H1 (cell line): Measurements from ENCODE around the gene EFNA3. TPM values are rescaled to one million over a fixed set of nuclear protein-coding genes. Genes with fewer than 3 reads are reported as not detected.

Source experiments
- CEBPB ChIP-seq: IDR thresholded peaks from 2 replicates; pipeline ENCODE4 v1.6.1; 2012; ENCODE audit warnings: low read depth, low read length
- CHD7 ChIP-seq: fragments of 300-600 bp; sonication (generic); IDR thresholded peaks from 2 replicates; pipeline ENCODE4 v1.7.1; 2012; ENCODE audit warnings: low read length, moderate library complexity, mild to moderate bottlenecking, inconsistent platforms; ENCODE audit not compliant: insufficient replicate concordance
- CTBP2 ChIP-seq: IDR thresholded peaks from 2 replicates; pipeline ENCODE4 v1.7.0; 2011; ENCODE audit warnings: borderline replicate concordance, mild to moderate bottlenecking, moderate library complexity, mixed read lengths, low read length; ENCODE audit not compliant: insufficient read depth, insufficient read length
- EP300 ChIP-seq, 2 experiments: IDR thresholded peaks; 1 replicate in 1 of 2; 2 replicates in 1 of 2; pipeline ENCODE4 v1.6.1; 2011 to 2012; ENCODE audit warnings: low read depth in 2 of 2, low read length in 2 of 2, mild to moderate bottlenecking in 2 of 2, borderline replicate concordance in 1 of 2, inconsistent platforms in 1 of 2, moderate library complexity in 1 of 2
- GABPA ChIP-seq: IDR thresholded peaks from 2 replicates; pipeline ENCODE4 v1.6.1; 2011; ENCODE audit warnings: mild to moderate bottlenecking, low read length, moderate library complexity, borderline replicate concordance; ENCODE audit not compliant: insufficient read depth
- GTF2F1 ChIP-seq: IDR thresholded peaks from 2 replicates; pipeline ENCODE4 v1.6.1; 2012; ENCODE audit warnings: low read depth, low read length, improper control_type of control experiment, borderline replicate concordance
- KDM1A ChIP-seq: fragments of 200-600, 300-600 bp; sonication (generic); IDR thresholded peaks from 2 replicates; pipeline ENCODE4 v1.7.1; 2016; ENCODE audit warnings: mild to moderate bottlenecking, low read length, borderline replicate concordance
- KDM5A ChIP-seq: fragments of 200-600 bp; IDR thresholded peaks from 2 replicates; pipeline ENCODE4 v1.7.1; 2012; ENCODE audit warnings: mild to moderate bottlenecking, low read length, inconsistent platforms, mixed read lengths
- POU5F1 ChIP-seq: IDR thresholded peaks from 2 replicates; pipeline ENCODE4 v1.6.1; 2011; ENCODE audit warnings: low read depth, mild to moderate bottlenecking, low read length, moderate library complexity
- RFX5 ChIP-seq: IDR thresholded peaks from 2 replicates; pipeline ENCODE4 v1.6.1; 2011; ENCODE audit warnings: low read depth, low read length, improper control_type of control experiment, borderline replicate concordance
- YY1 ChIP-seq: IDR thresholded peaks from 2 replicates; pipeline ENCODE4 v1.6.1; 2011; ENCODE audit warnings: low read depth, mild to moderate bottlenecking, low read length
- polyA plus RNA-seq, 7 experiments: library from polyadenylated mRNA; depleted of rRNA in 3 of 7; stranded (reverse) in 5 of 7; unstranded in 2 of 7; fragments of >200 nt in 5 of 7; fragments of 200-250 nt in 2 of 7; gene quantifications; 1 replicate in 5 of 7; 2 replicates in 1 of 7; 4 replicates in 1 of 7; pipeline versions ENCODE4 v1.2.1 to v1.2.3, GENCODE V29; 2011 to 2013; ENCODE audit warnings: missing spikeins in 2 of 7, mixed read lengths in 2 of 7
- total RNA-seq: library from RNA; stranded (reverse); fragmentation: NEBNext Ultra II Directional; extraction: Animal tissue kit (Norgen Biotek cat#: 25700); gene quantifications from 2 replicates; pipeline ENCODE4 v1.2.1, GENCODE V29; 2021

EFNA3 gene
- total and polyA plus RNA-seq, 2 of the 8 experiments (the other 6 are each of a cell fraction or from before 2014, with no cell fraction given) = 10.8 to 13.8 TPM

GRCh38 chr1:155135415-155136028 lies 56.9 kb downstream of the EFNA3 start, which contains the start of gene SLC50A1 (continued):
- no peak for TF ChIP-seq KDM5A
- no peak for TF ChIP-seq CEBPB
- TF ChIP-seq EP300 (IDR thresholded peaks at IDR 0.05; ENCODE audit: borderline replicate concordance in 1 of 2, low read depth in 2 of 2, low read length in 2 of 2) = no peak
- TF ChIP-seq RFX5 = no peak
- no peak for TF ChIP-seq GTF2F1
- TF ChIP-seq KDM1A = no peak
- TF ChIP-seq CHD7 = no peak
- TF ChIP-seq CTBP2 = no peak
- peak; percentile 82; the same call in 1 of the 2 replicates for TF ChIP-seq YY1
- TF ChIP-seq POU5F1 = no peak
- TF ChIP-seq GABPA = peak; percentile 82; the same call in 1 of the 2 replicates
